Activated T-cell treated with anti-CD3 and anti-CD28 coated beads, Interleukin-2, amount 50 U/mL, for 24 hours (primary cell): ENCODE measurements around the gene PEAK1.

Experiments
- DNase-seq: peaks from one replicate; pipeline ENCODE4 v3.0.0-alpha.2; 2020
- H3K27ac Mint-ChIP-seq: 2 replicates; pipeline ENCODE4 v1.8.0; 2020; ENCODE audit warnings: mild to moderate bottlenecking, mixed read lengths
- H3K27me3 Mint-ChIP-seq: 2 replicates; pipeline ENCODE4 v1.8.0; 2020; ENCODE audit warnings: mixed read lengths
- H3K36me3 Mint-ChIP-seq: 2 replicates; pipeline ENCODE4 v1.8.0; 2020; ENCODE audit warnings: low read depth, mixed read lengths
- H3K4me1 Mint-ChIP-seq: 2 replicates; pipeline ENCODE4 v1.8.0; 2020; ENCODE audit warnings: low read depth, mixed read lengths
- H3K4me3 Mint-ChIP-seq: 2 replicates; pipeline ENCODE4 v1.8.0; 2020; ENCODE audit warnings: mild to moderate bottlenecking, moderate library complexity, mixed read lengths
- H3K9me3 Mint-ChIP-seq: 2 replicates; pipeline ENCODE4 v1.8.0; 2020; ENCODE audit warnings: mixed read lengths

PEAK1 gene

GRCh38 chr15:77143191-77143590 lies 276.7 kb downstream of the PEAK1 start:
- Mint-ChIP-seq H3K27ac (no peak overlapping the region), H3K27me3 (no peaks in the 10 kb centered on the region), H3K36me3 (peaks cover 33% of the 10 kb centered on the region), H3K4me1 (peaks cover 6% of the 10 kb centered on the region), H3K4me3 (no peak overlapping the region), H3K9me3 (peaks cover 9% of the 10 kb centered on the region)
- DNase-seq: no peak

GRCh38 chr15:77140220-77140619 lies 279.7 kb downstream of the PEAK1 start:
- Mint-ChIP-seq H3K4me1 (peaks cover 6% of the 10 kb centered on the region), H3K27me3 (no peaks in the 10 kb centered on the region), H3K9me3 (peaks cover 9% of the 10 kb centered on the region), H3K27ac (no peak overlapping the region), H3K4me3 (no peak overlapping the region), H3K36me3 (peaks cover 47% of the 10 kb centered on the region)
- no peak for DNase-seq

GRCh38 chr15:77139312-77139711 lies 280.6 kb downstream of the PEAK1 start:
- Mint-ChIP-seq H3K4me3 (no peak overlapping the region), H3K27me3 (no peaks in the 10 kb centered on the region), H3K36me3 (peaks cover 47% of the 10 kb centered on the region), H3K4me1 (peaks cover 6% of the 10 kb centered on the region), H3K9me3 (peaks cover 9% of the 10 kb centered on the region), H3K27ac (no peak overlapping the region)
- no peak for DNase-seq

GRCh38 chr15:77138167-77138522 lies 281.8 kb downstream of the PEAK1 start:
- Mint-ChIP-seq H3K4me1 (no peaks in the 10 kb centered on the region), H3K27me3 (no peaks in the 10 kb centered on the region), H3K4me3 (no peak overlapping the region), H3K27ac (no peak overlapping the region), H3K9me3 (peaks cover 9% of the 10 kb centered on the region), H3K36me3 (peaks cover 42% of the 10 kb centered on the region)
- no peak for DNase-seq

- Mint-ChIP-seq H3K36me3 (peaks cover 31% of the 10 kb centered on the region), H3K27ac (no peak overlapping the region), H3K27me3 (no peaks in the 10 kb centered on the region), H3K9me3 (peaks cover 3% of the 10 kb centered on the region), H3K4me1 (no peaks in the 10 kb centered on the region), H3K4me3 (no peak overlapping the region)
- no peak for DNase-seq
Observed at GRCh38 chr15:77135181-77135580, 284.7 kb downstream of the PEAK1 start.

- no peaks in the 10 kb centered on the region for H3K27me3 Mint-ChIP-seq
- H3K27ac Mint-ChIP-seq: no peak overlapping the region
- H3K9me3 Mint-ChIP-seq: no peaks in the 10 kb centered on the region
- DNase-seq: no peak
- H3K4me1 Mint-ChIP-seq: no peaks in the 10 kb centered on the region
- peaks cover 14% of the 10 kb centered on the region for H3K36me3 Mint-ChIP-seq
- no peak overlapping the region for H3K4me3 Mint-ChIP-seq
Observed at GRCh38 chr15:77130315-77130930, 289.5 kb downstream of the PEAK1 start.

GRCh38 chr15:77127626-77128025 lies 292.3 kb downstream of the PEAK1 start:
- H3K27me3 Mint-ChIP-seq: no peaks in the 10 kb centered on the region
- peaks cover 2% of the 10 kb centered on the region for H3K4me1 Mint-ChIP-seq
- no peak for DNase-seq
- no peak overlapping the region for H3K27ac Mint-ChIP-seq
- no peak overlapping the region for H3K4me3 Mint-ChIP-seq
- H3K36me3 Mint-ChIP-seq: peaks cover 2% of the 10 kb centered on the region
- H3K9me3 Mint-ChIP-seq: no peaks in the 10 kb centered on the region

GRCh38 chr15:77126529-77127326 lies 293.2 kb downstream of the PEAK1 start:
- no peak for DNase-seq
- peaks cover 2% of the 10 kb centered on the region for H3K36me3 Mint-ChIP-seq
- H3K4me3 Mint-ChIP-seq: no peak overlapping the region
- H3K27ac Mint-ChIP-seq: no peak overlapping the region
- peaks cover 5% of the 10 kb centered on the region for H3K4me1 Mint-ChIP-seq
- H3K27me3 Mint-ChIP-seq: no peaks in the 10 kb centered on the region
- H3K9me3 Mint-ChIP-seq: no peaks in the 10 kb centered on the region

GRCh38 chr15:77123854-77124253 lies 296.1 kb downstream of the PEAK1 start:
- H3K27ac Mint-ChIP-seq: no peak overlapping the region

GRCh38 chr15:77122576-77122975 lies 297.3 kb downstream of the PEAK1 start:
- H3K27ac Mint-ChIP-seq: no peak overlapping the region
- H3K27me3 Mint-ChIP-seq: no peaks in the 10 kb centered on the region
- no peaks in the 10 kb centered on the region for H3K36me3 Mint-ChIP-seq
- H3K4me1 Mint-ChIP-seq: peaks cover 12% of the 10 kb centered on the region
- no peak overlapping the region for H3K4me3 Mint-ChIP-seq
- no peaks in the 10 kb centered on the region for H3K9me3 Mint-ChIP-seq
- DNase-seq: no peak

More at GRCh38 chr15:77123854-77124253, 296.1 kb downstream of the PEAK1 start:
- Mint-ChIP-seq H3K4me3 (no peak overlapping the region), H3K36me3 (no peaks in the 10 kb centered on the region), H3K4me1 (peaks cover 10% of the 10 kb centered on the region), H3K27me3 (no peaks in the 10 kb centered on the region), H3K9me3 (no peaks in the 10 kb centered on the region)
- no peak for DNase-seq

- Mint-ChIP-seq H3K9me3 (no peaks in the 10 kb centered on the region), H3K27ac (no peak overlapping the region), H3K27me3 (no peaks in the 10 kb centered on the region), H3K36me3 (no peaks in the 10 kb centered on the region), H3K4me3 (no peak overlapping the region), H3K4me1 (peaks cover 12% of the 10 kb centered on the region)
- no peak for DNase-seq
Observed at GRCh38 chr15:77121599-77121998, 298.3 kb downstream of the PEAK1 start.

- Mint-ChIP-seq H3K27ac (no peak overlapping the region), H3K9me3 (no peaks in the 10 kb centered on the region), H3K36me3 (no peaks in the 10 kb centered on the region), H3K27me3 (no peaks in the 10 kb centered on the region), H3K4me3 (no peak overlapping the region), H3K4me1 (peaks cover 12% of the 10 kb centered on the region)
- DNase-seq: no peak
Observed at GRCh38 chr15:77120576-77120975, 299.3 kb downstream of the PEAK1 start.

GRCh38 chr15:77119446-77119845 lies 300.5 kb downstream of the PEAK1 start:
- Mint-ChIP-seq H3K4me3 (no peak overlapping the region), H3K27ac (no peak overlapping the region), H3K9me3 (no peaks in the 10 kb centered on the region), H3K4me1 (peaks cover 12% of the 10 kb centered on the region), H3K27me3 (no peaks in the 10 kb centered on the region), H3K36me3 (peaks cover 2% of the 10 kb centered on the region)
- no peak for DNase-seq

GRCh38 chr15:77118882-77119321 lies 301.0 kb downstream of the PEAK1 start:
- Mint-ChIP-seq H3K27ac (no peak overlapping the region), H3K27me3 (no peaks in the 10 kb centered on the region), H3K4me1 (peaks cover 12% of the 10 kb centered on the region), H3K4me3 (no peak overlapping the region), H3K9me3 (no peaks in the 10 kb centered on the region), H3K36me3 (peaks cover 7% of the 10 kb centered on the region)
- DNase-seq: no peak

- Mint-ChIP-seq H3K27me3 (no peaks in the 10 kb centered on the region), H3K9me3 (no peaks in the 10 kb centered on the region), H3K27ac (no peak overlapping the region), H3K36me3 (peaks cover 9% of the 10 kb centered on the region), H3K4me1 (peaks cover 7% of the 10 kb centered on the region), H3K4me3 (no peak overlapping the region)
- DNase-seq: no peak
Observed at GRCh38 chr15:77115179-77115578, 304.7 kb downstream of the PEAK1 start.
